ENCODE results near the gene MRPL55. TPM values are rescaled to one million over a fixed set of nuclear protein-coding genes. Genes with fewer than 3 reads are reported as not detected.

Gene MRPL55
- total RNA-seq, 1 donor from 2014 or later: 56.9 TPM

GRCh38 chr1:228100822-228101613 is 8.1 kb downstream of the MRPL55 start:
- H3K27ac Mint-ChIP-seq: peak overlapping the region; percentile 58
- H3K27me3 Mint-ChIP-seq (ENCODE audit: low read depth): no peaks in the 10 kb centered on the region
- H3K4me1 Mint-ChIP-seq: peaks cover 15% of the 10 kb centered on the region
- DNase-seq (ENCODE audit: low spot score in 2 of 2, unreplicated experiment in 2 of 2): no peak
- peak overlapping the region; percentile 59 for H3K4me3 Mint-ChIP-seq
- H3K9me3 Mint-ChIP-seq: no peaks in the 10 kb centered on the region
- no peak for TF ChIP-seq CTCF (IDR thresholded peaks at IDR 0.05; ENCODE audit: unreplicated experiment)
- H3K36me3 Mint-ChIP-seq: peaks cover 18% of the 10 kb centered on the region

GRCh38 chr1:228099331-228099732 is 9.8 kb downstream of the MRPL55 start:
- no peaks in the 10 kb centered on the region for H3K27me3 Mint-ChIP-seq (ENCODE audit: low read depth)
- no peak overlapping the region for H3K4me3 Mint-ChIP-seq
- no peak for TF ChIP-seq CTCF (IDR thresholded peaks at IDR 0.05; ENCODE audit: unreplicated experiment)
- peaks cover 33% of the 10 kb centered on the region for H3K36me3 Mint-ChIP-seq
- H3K27ac Mint-ChIP-seq: no peak overlapping the region
- peaks cover 12% of the 10 kb centered on the region for H3K4me1 Mint-ChIP-seq
- H3K9me3 Mint-ChIP-seq: peaks cover 15% of the 10 kb centered on the region
- peak in 1 of 2 experiments; percentile 33 for DNase-seq (ENCODE audit: low spot score in 2 of 2, unreplicated experiment in 2 of 2)

GRCh38 chr1:228098323-228098931 is 10.7 kb downstream of the MRPL55 start:
- H3K4me1 Mint-ChIP-seq: peaks cover 9% of the 10 kb centered on the region
- no peak overlapping the region for H3K4me3 Mint-ChIP-seq
- peaks cover 18% of the 10 kb centered on the region for H3K9me3 Mint-ChIP-seq
- H3K27me3 Mint-ChIP-seq (ENCODE audit: low read depth): no peaks in the 10 kb centered on the region
- DNase-seq (ENCODE audit: low spot score in 2 of 2, unreplicated experiment in 2 of 2): peak in 1 of 2 experiments; percentile 31
- no peak overlapping the region for H3K27ac Mint-ChIP-seq
- H3K36me3 Mint-ChIP-seq: peaks cover 38% of the 10 kb centered on the region
- no peak for TF ChIP-seq CTCF (IDR thresholded peaks at IDR 0.05; ENCODE audit: unreplicated experiment)

GRCh38 chr1:228097333-228098081 is 11.6 kb downstream of the MRPL55 start:
- no peaks in the 10 kb centered on the region for H3K27me3 Mint-ChIP-seq (ENCODE audit: low read depth)
- peaks cover 5% of the 10 kb centered on the region for H3K4me1 Mint-ChIP-seq
- H3K36me3 Mint-ChIP-seq: peaks cover 42% of the 10 kb centered on the region
- DNase-seq (ENCODE audit: low spot score in 2 of 2, unreplicated experiment in 2 of 2): peak in 1 of 2 experiments; percentile 31
- no peak overlapping the region for H3K27ac Mint-ChIP-seq
- H3K9me3 Mint-ChIP-seq: peaks cover 18% of the 10 kb centered on the region
- no peak for TF ChIP-seq CTCF (IDR thresholded peaks at IDR 0.05; ENCODE audit: unreplicated experiment)
- no peak overlapping the region for H3K4me3 Mint-ChIP-seq

GRCh38 chr1:228096416-228097332 is 12.4 kb downstream of the MRPL55 start:
- Mint-ChIP-seq H3K4me3 (no peak overlapping the region), H3K9me3 (peaks cover 18% of the 10 kb centered on the region), H3K27ac (no peak overlapping the region), H3K4me1 (peaks cover 7% of the 10 kb centered on the region), H3K27me3 (ENCODE audit: low read depth) (no peaks in the 10 kb centered on the region), H3K36me3 (peaks cover 46% of the 10 kb centered on the region)
- no peak for DNase-seq (ENCODE audit: low spot score in 2 of 2, unreplicated experiment in 2 of 2)
- TF ChIP-seq CTCF (IDR thresholded peaks at IDR 0.05; ENCODE audit: unreplicated experiment): no peak

All from mesothelial cell of epicardium (in vitro differentiated cells).